GM06990 (cell line): ENCODE data around the gene TNIK.

Experiments
- DNase-seq: peaks from one replicate; pipeline ENCODE4 v3.0.0-alpha.2; 2011; ENCODE audit not compliant: insufficient read length; ENCODE audit errors: extremely low read depth
- H3K27me3 ChIP-seq: replicated peaks from 2 replicates; pipeline ENCODE4 v1.6.0; 2011; ENCODE audit warnings: low read length; ENCODE audit not compliant: control insufficient read depth, insufficient read depth
- H3K36me3 ChIP-seq: 2 replicates; pipeline ENCODE4 v1.5.1; 2011; ENCODE audit warnings: low read length; ENCODE audit not compliant: control insufficient read depth, insufficient read depth
- H3K4me3 ChIP-seq: replicated peaks from 2 replicates; pipeline ENCODE4 v1.5.1; 2011; ENCODE audit warnings: low read depth, mild to moderate bottlenecking, control low read depth, low read length
- CTCF ChIP-seq: IDR thresholded peaks from 2 replicates; pipeline ENCODE4 v1.5.1; 2011; ENCODE audit warnings: low read length, control low read depth, mild to moderate bottlenecking, inconsistent platforms; ENCODE audit not compliant: insufficient read depth, poor library complexity, severe bottlenecking

Gene TNIK

GRCh38 chr3:171279972-171280371, 180.2 kb downstream of the TNIK start:
- Histone ChIP-seq H3K36me3 (no peaks in the 10 kb centered on the region), H3K27me3 (no peaks in the 10 kb centered on the region), H3K4me3 (no peak overlapping the region)
- no peak for DNase-seq
- TF ChIP-seq CTCF = no peak

GRCh38 chr3:171278299-171278590, 182.0 kb downstream of the TNIK start:
- no peak for TF ChIP-seq CTCF
- no peak for DNase-seq
- Histone ChIP-seq H3K27me3 (no peaks in the 10 kb centered on the region), H3K4me3 (no peak overlapping the region), H3K36me3 (no peaks in the 10 kb centered on the region; the same call in 1 of the 2 replicates)

- no peak overlapping the region for H3K4me3 ChIP-seq
- no peaks in the 10 kb centered on the region for H3K27me3 ChIP-seq
- DNase-seq = no peak
- no peak for TF ChIP-seq CTCF
- H3K36me3 ChIP-seq = no peaks in the 10 kb centered on the region; the same call in none of the 2 replicates
These were observed 182.5 kb downstream of the TNIK start for GRCh38 chr3:171277456-171278298.

GRCh38 chr3:171276923-171277322, 183.3 kb downstream of the TNIK start:
- no peak for TF ChIP-seq CTCF
- DNase-seq = no peak
- H3K4me3 ChIP-seq = no peak overlapping the region
- no peaks in the 10 kb centered on the region; the same call in none of the 2 replicates for H3K36me3 ChIP-seq
- no peaks in the 10 kb centered on the region for H3K27me3 ChIP-seq

- no peak for DNase-seq
- H3K4me3 ChIP-seq = no peak overlapping the region
- no peak for TF ChIP-seq CTCF
- no peaks in the 10 kb centered on the region for H3K27me3 ChIP-seq
- no peaks in the 10 kb centered on the region; the same call in none of the 2 replicates for H3K36me3 ChIP-seq
These were observed 186.0 kb downstream of the TNIK start for GRCh38 chr3:171274222-171274621.
